ENCODE data around the gene WRAP73. TPM values are rescaled to one million over a fixed set of nuclear protein-coding genes. Genes with fewer than 3 reads are reported as not detected.

Gene WRAP73
- total RNA-seq, 5 donors from 2014 or later (not counting 1 experiment from before 2014, with no cell fraction given), result 33.7 to 44.9 (median 39.8) TPM

GRCh38 chr1:3695326-3696217 is 45.7 kb upstream of the WRAP73 start:
- no peak overlapping the region for H3K27ac ChIP-seq (ENCODE audit: low read length)
- Mint-ChIP-seq H3K4me1 (peaks cover 0 to 2% (median 0%) of the 10 kb centered on the region in 3 donors), H3K36me3 (no peaks in the 10 kb centered on the region), H3K4me3 (peak overlapping the region in 1 of 3 donors; percentile 50), H3K27me3 (peaks cover 7 to 18% of the 10 kb centered on the region in 2 donors), H3K27ac (no peak overlapping the region), H3K9me3 (no peaks in the 10 kb centered on the region)
- ChIA-PET POLR2A (no interaction called here), CTCF (interaction anchor here in 1 of 2 donors (0.6 kb wide), 1 partner anchor 29 kb away, joined by 4 read pairs; no protein-coding TSS in a partner anchor)
- DNase-seq (peak in 20 of 35 experiments; percentile 5 to 38 (median 21)), ATAC-seq (replicated peaks in 1 of 4) (peak; percentile 47 to 68 (median 56))
- no peaks in the 10 kb centered on the region for H3K9me3 ChIP-seq
- peaks cover 0 to 51% of the 10 kb centered on the region in 2 experiments for H3K27me3 ChIP-seq (replicated peaks in 1 of 2; ENCODE audit: control insufficient read depth in 2 of 2, extremely low read depth in 1 of 2, insufficient read depth in 2 of 2, low read length in 1 of 2)
- H3K4me3 ChIP-seq (ENCODE audit: control insufficient read depth in 1 of 2, extremely low read depth in 1 of 2, low read length in 1 of 2), result no peak overlapping the region
- no peaks in the 10 kb centered on the region for H3K36me3 ChIP-seq (ENCODE audit: control insufficient read depth in 2 of 2, extremely low read depth in 1 of 2, insufficient read depth in 1 of 2, low read length in 1 of 2)
- peaks cover 0 to 8% of the 10 kb centered on the region in 2 experiments for H3K4me1 ChIP-seq (ENCODE audit: control insufficient read depth in 1 of 2, extremely low read depth in 1 of 2, insufficient read depth in 2 of 2, low read length in 2 of 2)
- 50% methylated on average over 33 of the region's 33 CpGs for WGBS (ENCODE audit: insufficient coverage)

- peaks cover 0 to 8% of the 10 kb centered on the region in 2 experiments for H3K4me1 ChIP-seq (ENCODE audit: control insufficient read depth in 1 of 2, extremely low read depth in 1 of 2, insufficient read depth in 2 of 2, low read length in 2 of 2)
- H3K9me3 Mint-ChIP-seq, result no peaks in the 10 kb centered on the region
- peaks cover 0 to 2% (median 0%) of the 10 kb centered on the region in 3 donors for H3K4me1 Mint-ChIP-seq
- no peaks in the 10 kb centered on the region for H3K36me3 Mint-ChIP-seq
- ATAC-seq (replicated peaks in 1 of 4) (no peak), DNase-seq (no peak)
- peaks cover 0 to 46% of the 10 kb centered on the region in 2 experiments for H3K27me3 ChIP-seq (replicated peaks in 1 of 2; ENCODE audit: control insufficient read depth in 2 of 2, extremely low read depth in 1 of 2, insufficient read depth in 2 of 2, low read length in 1 of 2)
- no peak overlapping the region for H3K27ac ChIP-seq (ENCODE audit: low read length)
- H3K4me3 Mint-ChIP-seq, result no peak overlapping the region
- 98% methylated on average over 5 of the region's 11 CpGs for WGBS (ENCODE audit: insufficient coverage)
- CTCF ChIA-PET, result no interaction called here
- no peaks in the 10 kb centered on the region for H3K36me3 ChIP-seq (ENCODE audit: control insufficient read depth in 2 of 2, extremely low read depth in 1 of 2, insufficient read depth in 1 of 2, low read length in 1 of 2)
- H3K27me3 Mint-ChIP-seq, result peaks cover 3 to 15% of the 10 kb centered on the region in 2 donors
- H3K4me3 ChIP-seq (ENCODE audit: control insufficient read depth in 1 of 2, extremely low read depth in 1 of 2, low read length in 1 of 2), result no peak overlapping the region
- no peaks in the 10 kb centered on the region for H3K9me3 ChIP-seq
- POLR2A ChIA-PET, result no interaction called here
- no peak overlapping the region for H3K27ac Mint-ChIP-seq
Observed at GRCh38 chr1:3693321-3693720, 43.4 kb upstream of the WRAP73 start.

GRCh38 chr1:3692598-3692997 is 42.7 kb upstream of the WRAP73 start:
- WGBS (ENCODE audit: insufficient coverage), result 84% methylated on average over 11 of the region's 13 CpGs
- DNase-seq (no peak), ATAC-seq (replicated peaks in 1 of 4) (no peak)
- Mint-ChIP-seq H3K36me3 (no peaks in the 10 kb centered on the region), H3K4me3 (no peak overlapping the region), H3K27ac (no peak overlapping the region), H3K27me3 (peaks cover 3 to 14% of the 10 kb centered on the region in 2 donors), H3K4me1 (peaks cover 0 to 2% (median 0%) of the 10 kb centered on the region in 3 donors), H3K9me3 (no peaks in the 10 kb centered on the region)
- Histone ChIP-seq H3K27me3 (replicated peaks in 1 of 2; ENCODE audit: control insufficient read depth in 2 of 2, extremely low read depth in 1 of 2, insufficient read depth in 2 of 2, low read length in 1 of 2) (peaks cover 0 to 44% of the 10 kb centered on the region in 2 experiments), H3K9me3 (no peaks in the 10 kb centered on the region), H3K27ac (ENCODE audit: low read length) (no peak overlapping the region), H3K4me3 (ENCODE audit: control insufficient read depth in 1 of 2, extremely low read depth in 1 of 2, low read length in 1 of 2) (no peak overlapping the region), H3K4me1 (ENCODE audit: control insufficient read depth in 1 of 2, extremely low read depth in 1 of 2, insufficient read depth in 2 of 2, low read length in 2 of 2) (peaks cover 0 to 8% of the 10 kb centered on the region in 2 experiments), H3K36me3 (ENCODE audit: control insufficient read depth in 2 of 2, extremely low read depth in 1 of 2, insufficient read depth in 1 of 2, low read length in 1 of 2) (no peaks in the 10 kb centered on the region)
- POLR2A ChIA-PET, result no interaction called here
- CTCF ChIA-PET, result no interaction called here

GRCh38 chr1:3691421-3692204 is 41.7 kb upstream of the WRAP73 start:
- no peaks in the 10 kb centered on the region for H3K9me3 ChIP-seq
- CTCF ChIA-PET, result no interaction called here
- WGBS (ENCODE audit: insufficient coverage), result 83% methylated on average over 24 of the region's 24 CpGs
- H3K36me3 ChIP-seq (ENCODE audit: control insufficient read depth in 2 of 2, extremely low read depth in 1 of 2, insufficient read depth in 1 of 2, low read length in 1 of 2), result no peaks in the 10 kb centered on the region
- H3K27ac Mint-ChIP-seq, result no peak overlapping the region
- H3K4me3 Mint-ChIP-seq, result no peak overlapping the region
- no peaks in the 10 kb centered on the region for H3K9me3 Mint-ChIP-seq
- ATAC-seq (replicated peaks in 1 of 4) (no peak), DNase-seq (no peak)
- no peaks in the 10 kb centered on the region for H3K36me3 Mint-ChIP-seq
- no peak overlapping the region for H3K27ac ChIP-seq (ENCODE audit: low read length)
- peaks cover 0 to 39% of the 10 kb centered on the region in 2 experiments for H3K27me3 ChIP-seq (replicated peaks in 1 of 2; ENCODE audit: control insufficient read depth in 2 of 2, extremely low read depth in 1 of 2, insufficient read depth in 2 of 2, low read length in 1 of 2)
- POLR2A ChIA-PET, result interaction anchor here in 1 of 2 donors (0.6 kb wide), 1 partner anchor 14 kb away, joined by 11 read pairs; no protein-coding TSS in a partner anchor
- peaks cover 0 to 8% of the 10 kb centered on the region in 2 experiments for H3K4me1 ChIP-seq (ENCODE audit: control insufficient read depth in 1 of 2, extremely low read depth in 1 of 2, insufficient read depth in 2 of 2, low read length in 2 of 2)
- H3K27me3 Mint-ChIP-seq, result peaks cover 3 to 11% of the 10 kb centered on the region in 2 donors
- no peak overlapping the region for H3K4me3 ChIP-seq (ENCODE audit: control insufficient read depth in 1 of 2, extremely low read depth in 1 of 2, low read length in 1 of 2)
- H3K4me1 Mint-ChIP-seq, result peaks cover 0 to 2% (median 0%) of the 10 kb centered on the region in 3 donors

- Mint-ChIP-seq H3K4me1 (no peaks in the 10 kb centered on the region), H3K9me3 (no peaks in the 10 kb centered on the region), H3K36me3 (no peaks in the 10 kb centered on the region), H3K4me3 (no peak overlapping the region), H3K27me3 (peaks cover 0 to 2% of the 10 kb centered on the region in 2 donors), H3K27ac (no peak overlapping the region)
- DNase-seq, result no peak
- Histone ChIP-seq H3K4me1 (ENCODE audit: control insufficient read depth in 1 of 2, extremely low read depth in 1 of 2, insufficient read depth in 2 of 2, low read length in 2 of 2) (peaks cover 0 to 2% of the 10 kb centered on the region in 2 experiments), H3K4me3 (ENCODE audit: control insufficient read depth in 1 of 2, extremely low read depth in 1 of 2, low read length in 1 of 2) (no peak overlapping the region), H3K27me3 (replicated peaks in 1 of 2; ENCODE audit: control insufficient read depth in 2 of 2, extremely low read depth in 1 of 2, insufficient read depth in 2 of 2, low read length in 1 of 2) (peaks cover 0 to 36% of the 10 kb centered on the region in 2 experiments), H3K36me3 (ENCODE audit: control insufficient read depth in 2 of 2, extremely low read depth in 1 of 2, insufficient read depth in 1 of 2, low read length in 1 of 2) (no peaks in the 10 kb centered on the region), H3K27ac (ENCODE audit: low read length) (no peak overlapping the region), H3K9me3 (no peaks in the 10 kb centered on the region)
- WGBS (ENCODE audit: insufficient coverage), result 95% methylated on average over 35 of the region's 50 CpGs
- ChIA-PET CTCF (no interaction called here), POLR2A (no interaction called here)
- ATAC-seq (replicated peaks in 1 of 4), result no peak
Observed at GRCh38 chr1:3690282-3691065, 40.6 kb upstream of the WRAP73 start.
